Large intestine (tissue), 12 donors: ENCODE results near the gene ARMC9. TPM values are rescaled to one million over a fixed set of nuclear protein-coding genes. Genes with fewer than 3 reads are reported as not detected.

Source experiments
- DNase-seq, 2 donors: peaks; one replicate each; pipeline versions ENCODE4 v3.0.0 to v3.0.0-alpha.2; 2013
- H3K27ac ChIP-seq: one replicate; pipeline ENCODE4 v1.5.1; 2013; ENCODE audit warnings: low read length
- H3K27me3 ChIP-seq: 2 replicates; pipeline ENCODE4 v1.6.1; 2013; ENCODE audit warnings: low read length; ENCODE audit not compliant: control insufficient read depth, insufficient read depth
- H3K36me3 ChIP-seq: 2 replicates; pipeline ENCODE4 v1.6.1; 2013; ENCODE audit warnings: low read length; ENCODE audit not compliant: control insufficient read depth, insufficient read depth
- H3K4me1 ChIP-seq: one replicate; pipeline ENCODE4 v1.6.1; 2013; ENCODE audit warnings: low read length; ENCODE audit not compliant: control insufficient read depth, insufficient read depth
- H3K4me3 ChIP-seq: one replicate; pipeline ENCODE4 v1.5.1; 2013; ENCODE audit warnings: low read length
- H3K9me3 ChIP-seq: one replicate; pipeline ENCODE4 v1.6.1; 2013; ENCODE audit warnings: mild to moderate bottlenecking, low read depth, low read length, moderate library complexity; ENCODE audit not compliant: control insufficient read depth
- WGBS: methylation state at CpG from one replicate; pipeline ENCODE4 v1.1.5; 2013; ENCODE audit warnings: low lambda C conversion rate; ENCODE audit not compliant: insufficient coverage; 5-methylcytosine and 5-hydroxymethylcytosine counted together
- long read RNA-seq, 11 donors: transcript quantifications; one replicate each; lab custom pipeline, GENCODE V29; 2026
- polyA plus RNA-seq: library from polyadenylated mRNA; unstranded; fragments of 120-200 nt; gene quantifications from one replicate; pipeline ENCODE4 v1.2.1, GENCODE V29; 2013

ARMC9 gene
- polyA plus RNA-seq, result 14.4 TPM
- long read RNA-seq, donor 1, result 0 reads
- long read RNA-seq, donor 2, partial matches to known transcripts, result 0 of 1 reads
- long read RNA-seq, donor 2, other reads (novel, unspliced or antisense), result 0 of 1 reads
- long read RNA-seq, donor 3, result 0 reads
- long read RNA-seq, donor 4, result 0 reads
- long read RNA-seq, donor 5, result 0 reads
- long read RNA-seq, donor 6, partial matches to known transcripts, result 0 of 1 reads
- long read RNA-seq, donor 6, other reads (novel, unspliced or antisense), result 0 of 1 reads
- long read RNA-seq, donor 7, result 0 reads
- long read RNA-seq, donor 8, partial matches to known transcripts, result 0 of 1 reads
- long read RNA-seq, donor 8, other reads (novel, unspliced or antisense), result 0 of 1 reads
- long read RNA-seq, donor 9, result 0 reads
- long read RNA-seq, donor 10, result 0 reads
- long read RNA-seq, donor 11, partial matches to known transcripts, result 0 of 1 reads
- long read RNA-seq, donor 11, other reads (novel, unspliced or antisense), result 0 of 1 reads

DNA sequence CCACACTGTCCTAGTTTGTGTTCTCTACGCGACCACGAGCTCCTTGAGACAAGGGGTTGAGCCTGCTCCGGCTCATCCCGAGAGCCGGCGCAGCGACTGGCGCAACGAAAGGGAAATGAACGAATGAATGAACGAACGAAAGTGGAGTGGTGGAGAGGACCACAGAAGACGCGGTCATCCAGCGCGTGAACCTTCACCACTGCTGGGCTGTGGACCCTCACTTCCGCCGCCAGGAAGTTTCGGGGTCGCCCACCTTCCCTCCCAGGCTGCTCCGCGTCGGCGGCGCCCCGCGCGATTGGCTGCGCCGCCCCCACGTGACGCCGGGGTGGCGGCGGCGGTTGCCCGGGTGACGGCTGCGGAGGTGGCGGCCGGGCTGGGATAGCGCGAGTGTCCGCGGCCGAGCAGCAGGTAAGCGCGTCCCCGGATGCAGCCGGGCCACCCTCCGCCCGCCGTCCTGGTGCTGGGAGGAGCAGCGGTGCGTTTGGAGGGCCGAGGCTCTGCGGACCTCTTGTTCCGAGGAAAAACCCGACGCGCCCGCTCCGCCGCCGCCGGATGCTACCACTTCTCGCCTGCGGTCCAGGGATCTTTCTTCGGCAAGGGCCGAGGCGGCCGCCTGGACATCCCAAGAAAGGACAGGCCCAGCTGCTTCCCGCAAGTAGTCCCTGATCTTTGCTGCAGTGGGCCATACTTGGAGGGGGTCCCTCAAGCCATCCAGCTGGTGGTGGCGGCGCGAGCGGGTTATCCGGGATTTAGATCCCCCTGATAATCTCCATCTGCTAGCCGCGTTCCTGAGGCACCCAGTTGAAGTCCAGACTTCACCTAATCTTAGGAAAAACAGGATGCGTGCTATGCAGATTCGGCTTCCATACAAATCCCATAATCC is at the start of gene ARMC9:
Gene ARMC9, plus strand, starts transcription at position 341 of the 883 bp plus-strand sequence. CDS start 7,608 bp downstream, outside the sequence.
- H3K27ac ChIP-seq, result peak within 1 kb of the TSS; percentile 69
- H3K9me3 ChIP-seq, result no peaks in the 10 kb centered on the region
- peak within 1 kb of the TSS; percentile 91 for H3K4me3 ChIP-seq
- peaks cover 7% of the 10 kb centered on the region for H3K36me3 ChIP-seq
- peaks cover 5% of the 10 kb centered on the region for H3K4me1 ChIP-seq
- 0% methylated on average over 1 of the region's 83 CpGs for WGBS
- no peaks in the 10 kb centered on the region for H3K27me3 ChIP-seq
- peak; percentile 57 to 84 for DNase-seq

DNA sequence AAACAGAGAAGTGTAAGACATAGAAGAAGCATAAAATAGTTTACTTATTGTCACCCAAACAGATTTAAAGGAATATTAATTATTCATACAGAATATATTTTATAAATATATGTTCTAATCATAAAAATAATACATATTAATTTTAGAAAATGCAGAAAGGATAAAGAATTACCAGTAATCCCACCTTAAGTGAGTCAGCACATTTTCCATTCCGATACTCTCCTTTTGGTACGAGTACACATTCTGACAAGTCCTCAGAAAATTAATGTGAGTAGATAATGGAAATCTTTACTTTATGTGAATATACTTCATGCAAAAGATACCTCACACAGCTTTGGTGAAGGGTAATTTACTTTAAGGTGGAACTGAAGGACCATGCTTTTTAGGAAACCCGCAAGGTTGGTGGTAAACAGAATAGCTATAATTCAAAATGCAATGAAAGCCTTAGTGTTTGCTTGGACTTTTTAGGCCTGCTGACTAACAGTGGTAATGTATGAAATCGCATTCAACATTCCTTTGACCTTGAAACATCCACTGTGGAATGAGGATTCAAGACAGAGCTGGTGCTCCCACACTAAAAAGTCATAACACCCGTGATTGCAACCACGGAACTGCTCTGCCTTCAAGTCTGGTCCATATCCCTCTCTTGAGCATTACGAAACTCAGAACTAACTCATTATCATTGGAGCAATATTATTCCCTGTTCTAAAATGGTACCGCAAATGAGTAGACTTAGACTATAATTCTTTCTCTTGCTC is 45.5 kb upstream of the ARMC9 start:
- 100% methylated on average over 2 of the region's 8 CpGs for WGBS
- H3K9me3 ChIP-seq, result no peaks in the 10 kb centered on the region
- H3K27ac ChIP-seq, result no peak overlapping the region
- H3K36me3 ChIP-seq, result peaks cover 17% of the 10 kb centered on the region
- DNase-seq, result no peak
- no peaks in the 10 kb centered on the region for H3K4me1 ChIP-seq
- H3K4me3 ChIP-seq, result no peak overlapping the region
- no peaks in the 10 kb centered on the region for H3K27me3 ChIP-seq

GRCh38 chr2:231159306-231159705 is 39.1 kb upstream of the ARMC9 start:
- Histone ChIP-seq H3K27me3 (no peaks in the 10 kb centered on the region), H3K4me1 (no peaks in the 10 kb centered on the region), H3K36me3 (peaks cover 12% of the 10 kb centered on the region), H3K27ac (no peak overlapping the region), H3K9me3 (no peaks in the 10 kb centered on the region), H3K4me3 (no peak overlapping the region)
- no peak for DNase-seq

GRCh38 chr2:231160701-231161100 is 37.7 kb upstream of the ARMC9 start:
- H3K27ac ChIP-seq, result no peak overlapping the region
- no peak overlapping the region for H3K4me3 ChIP-seq
- no peaks in the 10 kb centered on the region for H3K9me3 ChIP-seq
- H3K4me1 ChIP-seq, result no peaks in the 10 kb centered on the region
- H3K27me3 ChIP-seq, result no peaks in the 10 kb centered on the region
- WGBS, result no CpG with 5 or more reads among the region's 5 CpGs
- no peak for DNase-seq
- H3K36me3 ChIP-seq, result peaks cover 20% of the 10 kb centered on the region

GRCh38 chr2:231161252-231161839 is 37.1 kb upstream of the ARMC9 start:
- H3K9me3 ChIP-seq, result no peaks in the 10 kb centered on the region
- 89% methylated on average over 4 of the region's 7 CpGs for WGBS

GRCh38 chr2:231161877-231162329 is 36.5 kb upstream of the ARMC9 start:
- Histone ChIP-seq H3K36me3 (peaks cover 31% of the 10 kb centered on the region), H3K9me3 (no peaks in the 10 kb centered on the region), H3K27me3 (no peaks in the 10 kb centered on the region), H3K4me3 (no peak overlapping the region), H3K27ac (no peak overlapping the region), H3K4me1 (no peaks in the 10 kb centered on the region)
- DNase-seq, result no peak
- WGBS, result 80% methylated on average over 1 of the region's 2 CpGs

More at GRCh38 chr2:231161252-231161839, 37.1 kb upstream of the ARMC9 start:
- Histone ChIP-seq H3K4me1 (no peaks in the 10 kb centered on the region), H3K4me3 (no peak overlapping the region), H3K27ac (no peak overlapping the region), H3K36me3 (peaks cover 27% of the 10 kb centered on the region), H3K27me3 (no peaks in the 10 kb centered on the region)
- DNase-seq, result no peak

GRCh38 chr2:231163011-231163410 is 35.4 kb upstream of the ARMC9 start:
- no peak for DNase-seq
- no peaks in the 10 kb centered on the region for H3K9me3 ChIP-seq
- no peaks in the 10 kb centered on the region for H3K4me1 ChIP-seq
- no peaks in the 10 kb centered on the region for H3K27me3 ChIP-seq
- H3K36me3 ChIP-seq, result peaks cover 36% of the 10 kb centered on the region
- no CpG with 5 or more reads among the region's 3 CpGs for WGBS
- H3K27ac ChIP-seq, result no peak overlapping the region
- no peak overlapping the region for H3K4me3 ChIP-seq

DNA sequence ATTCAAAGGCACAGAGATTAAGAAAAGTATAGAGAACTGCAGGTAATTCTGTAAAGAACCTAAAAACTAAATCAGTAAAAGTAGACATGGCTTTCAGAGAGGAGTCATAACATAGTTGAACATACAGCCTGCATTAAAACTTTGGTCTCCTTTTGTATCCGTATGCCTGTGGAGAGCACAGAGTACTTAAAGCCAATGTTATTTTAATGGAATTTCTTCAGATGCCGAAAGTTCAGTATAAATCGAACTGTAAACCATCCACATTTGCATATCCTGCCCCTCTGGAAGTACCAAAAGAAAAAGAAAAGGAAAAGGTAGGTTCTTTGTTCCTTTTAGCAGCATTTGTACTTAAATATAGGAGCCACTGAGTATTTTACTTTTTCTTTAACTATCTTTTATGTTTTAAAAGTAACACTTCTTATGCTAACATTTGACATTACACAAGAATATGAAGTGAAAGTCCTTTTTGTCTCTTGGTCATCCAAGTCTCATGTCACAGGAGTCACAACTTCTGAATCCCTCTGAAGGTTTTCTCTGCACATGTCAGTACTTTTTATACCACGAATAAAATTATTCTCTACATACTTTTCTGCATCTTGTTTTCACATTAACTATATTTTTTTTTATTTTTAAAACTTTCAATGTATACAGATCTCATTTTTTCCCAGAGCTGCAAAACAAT is 34.9 kb upstream of the ARMC9 start:
- DNase-seq, result no peak
- Histone ChIP-seq H3K9me3 (no peaks in the 10 kb centered on the region), H3K27me3 (no peaks in the 10 kb centered on the region), H3K27ac (no peak overlapping the region), H3K36me3 (peaks cover 36% of the 10 kb centered on the region), H3K4me1 (no peaks in the 10 kb centered on the region), H3K4me3 (no peak overlapping the region)
- 85% methylated on average over 1 of the region's 4 CpGs for WGBS

GRCh38 chr2:231167745-231168459 is 30.5 kb upstream of the ARMC9 start:
- 74% methylated on average over 4 of the region's 6 CpGs for WGBS
- H3K27ac ChIP-seq, result no peak overlapping the region
- no peaks in the 10 kb centered on the region for H3K4me1 ChIP-seq
- H3K36me3 ChIP-seq, result peaks cover 54% of the 10 kb centered on the region
- H3K27me3 ChIP-seq, result no peaks in the 10 kb centered on the region
- DNase-seq, result no peak
- no peaks in the 10 kb centered on the region for H3K9me3 ChIP-seq
- H3K4me3 ChIP-seq, result no peak overlapping the region
